Activated CD8-positive, alpha-beta memory T cell treated with anti-CD3 and anti-CD28 coated beads, Interleukin-2, amount 10 ng/mL, durations not matched to agents 7 days and 5 days (primary cell): ENCODE data around the gene PPM1D. TPM values are rescaled to one million over a fixed set of nuclear protein-coding genes. Genes with fewer than 3 reads are reported as not detected.
"Not testable (repeated sequence)": the region's sequence is repeated elsewhere in the genome, so short reads cannot be mapped to it uniquely, and the experiment has no call there.

ENCODE experiments used
- ATAC-seq: fragments of 150-1000 bp; cut with Tn5 transposase; one replicate; pipeline ENCODE4 v1.10.0; 2021; ENCODE audit warnings: moderate library complexity
- CTCF ChIA-PET: fragments of 350-600 bp; sonication (Branson Sonifier 250); formaldehyde crosslinking; loops from one replicate; lab custom pipeline; 2021; ENCODE audit warnings: antibody characterized with exemption; lab: Charles Lee
- DNase-seq: peaks from one replicate; pipeline ENCODE4 v3.0.0-alpha.2; 2020
- H3K27ac Mint-ChIP-seq: one replicate; pipeline ENCODE4 v1.8.0; 2021; ENCODE audit warnings: mild to moderate bottlenecking, mixed read lengths
- H3K27me3 Mint-ChIP-seq: one replicate; pipeline ENCODE4 v1.8.0; 2021; ENCODE audit warnings: mixed read lengths
- H3K36me3 Mint-ChIP-seq: one replicate; pipeline ENCODE4 v1.8.0; 2021; ENCODE audit warnings: mild to moderate bottlenecking, mixed read lengths
- H3K4me1 Mint-ChIP-seq: one replicate; pipeline ENCODE4 v1.8.0; 2021; ENCODE audit warnings: mixed read lengths
- H3K4me3 Mint-ChIP-seq: one replicate; pipeline ENCODE4 v1.8.0; 2021; ENCODE audit warnings: mild to moderate bottlenecking, moderate library complexity, mixed read lengths
- H3K9me3 Mint-ChIP-seq: one replicate; pipeline ENCODE4 v1.8.0; 2022; ENCODE audit warnings: low read depth, mixed read lengths
- total RNA-seq, 2 experiments: library from RNA; stranded (reverse); gene quantifications; one replicate each; pipeline ENCODE4 v1.2.3, GENCODE V29; 2021

Gene PPM1D
- total RNA-seq, 2 experiments from 2014 or later: 20.3 to 22.6 TPM

DNA sequence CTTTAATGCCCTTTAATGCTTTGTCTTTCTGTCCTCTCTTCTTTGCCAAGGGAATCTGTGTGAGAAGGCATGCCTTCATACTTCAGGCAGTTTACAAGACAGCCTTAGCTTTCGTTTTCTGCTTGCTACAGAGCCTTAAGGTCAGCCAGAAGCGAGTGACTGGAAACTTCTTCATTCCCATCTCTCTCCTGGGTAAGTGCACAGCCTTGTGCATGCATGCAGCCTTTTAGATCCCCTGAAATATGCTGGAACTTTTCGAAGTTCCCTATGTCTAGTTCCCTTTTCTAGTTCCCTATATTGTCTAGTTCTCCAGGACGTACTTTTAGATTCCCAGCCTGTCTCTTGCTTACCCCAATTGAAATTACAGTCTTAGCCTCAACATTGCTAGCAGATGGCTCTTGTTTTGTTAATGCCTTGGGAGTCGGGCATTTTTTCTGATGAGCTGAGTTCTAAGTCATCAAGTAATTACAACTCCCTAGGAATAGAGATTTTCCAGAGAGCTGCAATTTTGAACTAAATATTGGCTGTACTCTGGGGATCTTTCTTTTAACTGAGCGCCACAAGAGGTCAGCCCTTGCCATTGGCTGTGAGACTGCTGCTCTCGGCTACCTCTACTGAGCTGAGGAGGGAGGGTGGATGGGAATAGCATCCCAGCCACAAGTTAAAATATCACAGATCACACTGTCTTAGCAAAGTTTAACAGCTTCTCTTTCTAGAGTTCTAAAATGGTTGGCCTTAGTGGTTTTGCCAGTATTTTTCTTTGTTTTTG lies 22.7 kb upstream of the PPM1D start:
- H3K27me3 Mint-ChIP-seq: peaks cover 13% of the 10 kb centered on the region
- peak overlapping the region; percentile 73 for H3K4me3 Mint-ChIP-seq
- H3K9me3 Mint-ChIP-seq: no peaks in the 10 kb centered on the region
- H3K4me1 Mint-ChIP-seq: peaks cover 9% of the 10 kb centered on the region
- peak overlapping the region; percentile 69 for H3K27ac Mint-ChIP-seq
- no peaks in the 10 kb centered on the region for H3K36me3 Mint-ChIP-seq
- CTCF ChIA-PET: interaction anchor here (0.6 to 3.5 kb wide), 9 partner anchors 8 to 206 kb away, joined by 3 to 18 read pairs (median 4); partner anchors contain the start of gene PPM1D
- ATAC-seq: peak; percentile 68
- DNase-seq: no peak

DNA sequence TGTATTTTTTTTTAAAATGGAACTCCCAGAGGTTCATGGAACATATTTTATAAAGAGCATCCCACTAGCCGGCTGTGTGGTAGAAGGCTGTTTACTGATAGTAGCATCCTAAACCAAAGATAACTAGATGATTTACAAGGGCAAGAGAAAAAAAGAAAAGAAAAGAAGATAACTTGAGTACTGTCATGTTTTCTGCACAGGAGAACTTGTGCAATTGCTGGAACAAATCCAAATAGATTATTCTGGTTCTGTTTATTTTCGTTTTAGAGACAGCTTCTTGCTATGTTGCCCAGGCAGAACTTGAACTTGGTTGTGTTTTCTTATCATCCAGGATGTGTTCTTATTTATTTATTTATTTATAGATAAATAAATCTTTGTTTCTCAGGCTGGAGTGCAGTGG lies 20.9 kb upstream of the PPM1D start:
- H3K36me3 Mint-ChIP-seq: no peaks in the 10 kb centered on the region
- no peak overlapping the region for H3K4me3 Mint-ChIP-seq
- ATAC-seq (no peak), DNase-seq (no peak)
- H3K4me1 Mint-ChIP-seq: peaks cover 9% of the 10 kb centered on the region
- no peaks in the 10 kb centered on the region for H3K9me3 Mint-ChIP-seq
- H3K27ac Mint-ChIP-seq: no peak overlapping the region
- CTCF ChIA-PET: interaction anchor here (1.1 to 3.5 kb wide), 3 partner anchors 9 to 20 kb away, joined by 3 to 18 read pairs (median 4); partner anchors contain the start of gene PPM1D
- H3K27me3 Mint-ChIP-seq: peaks cover 7% of the 10 kb centered on the region

DNA sequence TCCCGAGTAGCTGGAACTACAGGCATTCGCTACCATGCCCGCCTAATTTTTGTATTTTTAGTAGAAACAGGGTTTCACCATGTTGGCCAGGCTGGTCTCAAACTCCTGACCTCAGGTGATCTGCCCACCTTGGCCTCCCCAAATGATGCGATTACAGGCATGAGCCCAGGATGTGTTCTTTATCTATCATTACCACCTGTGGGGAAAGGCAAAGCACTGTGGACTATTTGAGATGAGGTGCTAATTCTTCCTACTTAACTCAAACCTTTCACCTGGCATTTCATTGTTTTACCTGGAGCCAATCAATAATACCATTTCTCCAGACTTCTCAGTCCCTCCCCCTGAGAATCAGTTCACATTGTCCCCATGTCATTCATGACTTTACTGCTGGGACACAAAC lies 20.4 kb upstream of the PPM1D start:
- H3K4me1 Mint-ChIP-seq: peaks cover 9% of the 10 kb centered on the region
- CTCF ChIA-PET: interaction anchor here (1.1 to 1.2 kb wide), 2 partner anchors 10 to 17 kb away, joined by 3 to 4 read pairs; no protein-coding TSS in a partner anchor
- ATAC-seq (no peak), DNase-seq (no peak)
- H3K36me3 Mint-ChIP-seq: no peaks in the 10 kb centered on the region
- H3K27ac Mint-ChIP-seq: no peak overlapping the region
- no peaks in the 10 kb centered on the region for H3K9me3 Mint-ChIP-seq
- no peak overlapping the region for H3K4me3 Mint-ChIP-seq
- H3K27me3 Mint-ChIP-seq: peaks cover 6% of the 10 kb centered on the region

DNA sequence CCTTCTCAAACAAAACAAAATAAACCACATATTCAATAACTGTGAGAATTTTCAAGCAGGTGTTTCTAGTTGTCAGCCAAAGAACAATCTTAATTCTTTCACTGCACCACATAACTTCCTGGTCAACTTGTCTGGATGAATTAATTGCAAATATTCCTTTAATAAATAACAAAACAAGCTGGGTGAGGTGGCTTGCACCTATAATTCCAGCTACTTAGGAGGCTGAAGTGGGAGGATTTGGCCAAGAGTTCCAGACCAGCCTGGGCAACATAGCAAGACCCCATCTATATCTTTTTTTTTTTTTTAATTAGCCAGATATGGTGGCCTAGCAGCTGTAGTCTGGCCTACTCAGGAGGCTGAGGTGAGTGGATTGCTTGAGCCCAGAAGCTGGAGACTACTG lies 17.0 kb upstream of the PPM1D start:
- Mint-ChIP-seq H3K4me3 (no peak overlapping the region), H3K27me3 (no peaks in the 10 kb centered on the region), H3K27ac (no peak overlapping the region), H3K36me3 (no peaks in the 10 kb centered on the region), H3K9me3 (no peaks in the 10 kb centered on the region), H3K4me1 (no peaks in the 10 kb centered on the region)
- ATAC-seq (no peak), DNase-seq (no peak)
- CTCF ChIA-PET: interaction anchor here (1.4 to 1.9 kb wide), 2 partner anchors 13 to 17 kb away, joined by 3 to 6 read pairs; partner anchors contain the start of gene PPM1D

DNA sequence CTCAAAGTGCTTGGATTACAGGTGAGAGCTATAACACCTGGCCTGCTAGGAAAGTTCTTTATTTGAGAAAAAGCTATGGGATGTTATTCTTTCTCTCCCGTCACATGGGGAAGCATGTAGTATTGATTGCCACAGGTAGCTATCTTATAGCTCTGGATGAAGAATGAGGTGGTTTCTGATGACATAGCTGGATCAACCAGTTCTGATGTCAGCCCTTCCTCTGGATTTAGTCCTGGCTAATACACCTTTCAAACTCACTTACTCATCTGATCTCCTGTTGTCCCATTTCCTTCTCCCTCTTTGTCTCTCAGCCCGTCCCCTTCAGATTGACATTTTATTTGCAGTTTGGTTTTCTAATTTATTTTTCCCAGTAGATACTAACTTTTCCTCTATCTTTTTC lies 14.1 kb upstream of the PPM1D start:
- Mint-ChIP-seq H3K9me3 (no peaks in the 10 kb centered on the region), H3K4me1 (no peaks in the 10 kb centered on the region), H3K27me3 (peaks cover 4% of the 10 kb centered on the region), H3K27ac (no peak overlapping the region), H3K4me3 (no peak overlapping the region), H3K36me3 (no peaks in the 10 kb centered on the region)
- CTCF ChIA-PET: interaction anchor here (1.0 kb wide), 1 partner anchor 52 kb away, joined by 3 read pairs; no protein-coding TSS in a partner anchor
- ATAC-seq (no peak), DNase-seq (no peak)

DNA sequence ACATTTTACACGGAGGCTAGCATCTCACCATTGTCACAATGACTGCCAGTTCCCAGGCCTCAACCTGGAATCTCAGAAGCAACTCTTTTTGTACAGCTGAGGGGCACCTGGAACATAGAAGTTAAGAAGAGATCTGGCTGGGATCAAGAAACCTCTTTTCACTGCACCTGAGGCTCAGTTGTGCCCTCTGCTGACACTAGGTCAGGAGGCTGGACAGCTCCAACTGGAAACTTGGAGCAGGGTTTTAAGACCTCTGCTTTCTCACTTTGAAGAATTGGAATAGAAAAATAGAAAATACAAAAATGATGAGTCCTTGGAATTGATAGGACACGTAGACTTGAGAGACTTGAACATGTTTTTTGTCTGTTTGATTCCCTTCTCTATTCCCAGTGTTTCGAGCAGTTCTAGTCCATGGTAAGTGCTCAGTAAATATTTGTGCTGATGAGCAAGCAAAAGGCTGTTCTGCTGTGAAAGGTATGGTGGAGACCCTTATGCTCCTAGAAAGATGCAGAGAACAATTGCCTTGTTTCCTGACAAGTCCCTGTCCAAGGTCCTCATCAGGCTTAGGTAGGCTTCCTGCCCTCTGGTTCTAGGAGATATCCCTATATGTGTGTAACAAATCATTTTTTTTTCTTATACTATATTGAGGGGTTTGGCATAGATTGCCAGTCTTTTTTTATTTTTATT lies 13.6 kb upstream of the PPM1D start:
- H3K9me3 Mint-ChIP-seq: no peaks in the 10 kb centered on the region
- peaks cover 4% of the 10 kb centered on the region for H3K27me3 Mint-ChIP-seq
- H3K4me3 Mint-ChIP-seq: no peak overlapping the region
- no peak overlapping the region for H3K27ac Mint-ChIP-seq
- DNase-seq (no peak), ATAC-seq (no peak)
- no peaks in the 10 kb centered on the region for H3K36me3 Mint-ChIP-seq
- H3K4me1 Mint-ChIP-seq: no peaks in the 10 kb centered on the region
- CTCF ChIA-PET: interaction anchor here (1.0 kb wide), 1 partner anchor 52 kb away, joined by 3 read pairs; no protein-coding TSS in a partner anchor

DNA sequence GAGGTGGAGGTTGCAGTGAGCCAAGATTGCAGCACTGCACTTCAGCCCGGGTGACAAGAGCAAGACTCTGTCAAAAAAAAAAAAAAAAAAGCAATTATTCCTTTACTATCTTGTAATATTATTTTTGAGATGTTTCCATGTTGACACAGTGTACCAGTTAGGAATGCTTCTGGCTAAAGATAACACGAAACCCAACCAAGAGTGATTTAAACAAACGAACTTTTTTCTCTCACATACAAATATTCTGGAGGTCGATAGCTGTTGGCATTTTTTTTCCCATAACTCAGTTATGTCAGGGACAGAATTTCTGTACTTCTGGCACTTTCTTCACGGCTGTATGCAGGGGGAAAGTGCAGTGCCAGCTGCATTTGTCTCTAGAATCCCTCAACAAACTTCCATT lies 9.9 kb upstream of the PPM1D start:
- peaks cover 7% of the 10 kb centered on the region for H3K27me3 Mint-ChIP-seq
- H3K4me3 Mint-ChIP-seq: no peak overlapping the region
- H3K9me3 Mint-ChIP-seq: no peaks in the 10 kb centered on the region
- DNase-seq: no peak
- CTCF ChIA-PET: interaction anchor here (1.5 kb wide), 1 partner anchor 19 kb away, joined by 6 read pairs; no protein-coding TSS in a partner anchor
- no peaks in the 10 kb centered on the region for H3K36me3 Mint-ChIP-seq
- ATAC-seq: no peak
- no peaks in the 10 kb centered on the region for H3K4me1 Mint-ChIP-seq
- no peak overlapping the region for H3K27ac Mint-ChIP-seq

DNA sequence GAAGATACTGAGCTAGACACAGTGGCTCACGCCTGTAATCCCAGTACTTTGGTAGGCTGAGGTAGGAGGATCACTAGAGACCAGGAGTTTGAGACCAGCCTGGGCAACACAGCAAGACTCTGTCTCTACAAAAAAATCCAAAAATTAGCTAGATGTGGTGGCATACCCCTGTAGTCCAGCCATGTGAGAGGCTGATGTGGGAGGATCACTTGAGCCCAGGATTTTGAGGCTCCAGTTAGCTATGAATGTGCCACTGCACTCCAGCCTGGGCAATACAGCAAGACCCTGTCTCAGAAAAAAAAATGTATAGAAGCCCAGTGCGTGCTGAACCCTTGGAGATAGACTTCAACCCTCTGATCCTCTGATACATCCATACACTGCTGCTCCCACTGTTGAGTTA lies 7.2 kb upstream of the PPM1D start:
- no peak overlapping the region for H3K27ac Mint-ChIP-seq
- peaks cover under 1% of the 10 kb centered on the region for H3K4me1 Mint-ChIP-seq
- ATAC-seq (no peak), DNase-seq (no peak)
- no peak overlapping the region for H3K4me3 Mint-ChIP-seq
- CTCF ChIA-PET: no interaction called here
- H3K36me3 Mint-ChIP-seq: no peaks in the 10 kb centered on the region
- no peaks in the 10 kb centered on the region for H3K9me3 Mint-ChIP-seq
- peaks cover 7% of the 10 kb centered on the region for H3K27me3 Mint-ChIP-seq

DNA sequence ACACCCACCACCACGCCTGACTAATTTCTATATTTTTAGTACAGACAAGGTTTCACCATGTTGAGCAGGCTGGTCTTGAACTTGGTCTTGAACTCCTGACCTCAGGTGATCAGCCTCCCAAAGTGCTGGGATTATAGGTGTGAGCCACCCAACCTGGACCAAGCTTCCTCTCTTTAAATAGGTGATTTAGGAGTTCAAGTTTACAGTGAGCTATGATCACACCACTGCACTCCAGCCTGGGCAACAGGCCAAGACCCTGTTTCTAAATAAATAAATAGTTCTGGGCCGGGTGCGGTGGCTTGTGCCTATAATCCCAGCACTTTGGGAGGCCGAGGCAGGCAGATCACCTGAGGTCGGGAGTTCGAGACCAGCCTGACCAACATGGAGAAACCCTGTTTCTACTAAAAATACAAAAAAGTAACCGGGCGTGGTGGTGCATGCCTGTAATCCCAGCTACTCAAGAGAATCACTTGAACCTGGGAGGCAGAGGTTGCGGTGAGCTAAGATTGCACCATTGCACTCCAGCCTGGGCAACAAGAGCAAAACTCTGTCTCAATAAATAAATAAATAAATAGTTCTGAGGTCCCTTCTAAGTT lies 6.5 kb upstream of the PPM1D start:
- H3K4me3 Mint-ChIP-seq, H3K27me3 Mint-ChIP-seq, H3K27ac Mint-ChIP-seq, DNase-seq, H3K36me3 Mint-ChIP-seq, H3K9me3 Mint-ChIP-seq, H3K4me1 Mint-ChIP-seq, ATAC-seq: not testable (repeated sequence)
- CTCF ChIA-PET: interaction anchor here (1.2 kb wide), 1 partner anchor 62 kb away, joined by 3 read pairs; no protein-coding TSS in a partner anchor

DNA sequence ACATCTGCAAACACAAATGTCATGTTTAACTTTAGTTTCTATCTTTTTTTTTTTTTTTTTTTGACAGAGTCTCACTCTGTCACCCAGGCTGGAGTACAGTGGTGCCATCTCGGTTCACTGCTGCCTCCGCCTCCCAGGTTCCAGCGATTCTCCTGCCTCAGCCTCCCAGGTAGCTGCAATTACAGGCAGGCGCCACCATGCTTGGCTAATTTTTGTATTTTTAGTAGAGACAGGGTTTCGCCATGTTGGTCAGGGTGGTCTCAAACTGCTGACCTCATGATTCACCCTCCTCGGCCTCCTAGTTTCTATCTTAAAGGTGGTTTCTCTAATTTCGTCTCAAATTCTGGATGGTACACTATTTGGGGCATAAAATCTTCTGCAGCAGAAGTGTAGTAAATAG lies 5.8 kb upstream of the PPM1D start:
- ATAC-seq, H3K36me3 Mint-ChIP-seq, H3K27me3 Mint-ChIP-seq, H3K9me3 Mint-ChIP-seq, DNase-seq, H3K4me3 Mint-ChIP-seq, H3K27ac Mint-ChIP-seq: not testable (repeated sequence)
- H3K4me1 Mint-ChIP-seq: peaks cover 13% of the 10 kb centered on the region
- CTCF ChIA-PET: interaction anchor here (1.2 kb wide), 1 partner anchor 61 kb away, joined by 3 read pairs; no protein-coding TSS in a partner anchor

DNA sequence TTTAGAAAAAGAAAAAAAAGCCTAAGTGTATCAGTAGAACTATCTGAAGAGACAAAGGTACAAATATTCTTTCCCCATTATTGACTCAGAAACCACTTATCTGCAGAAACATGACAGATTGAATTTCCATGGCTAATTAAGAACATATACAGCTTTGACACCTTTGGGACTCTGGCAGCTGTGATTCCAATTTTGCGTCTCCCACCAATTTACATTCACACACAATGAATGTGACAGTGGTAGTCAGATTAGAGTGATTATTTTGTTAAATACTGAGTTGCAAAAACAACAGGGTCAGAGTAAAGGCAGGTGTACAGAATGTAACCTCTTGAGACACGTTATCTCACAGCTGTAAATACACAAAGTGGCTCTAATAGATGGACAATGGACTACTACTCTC lies 5.3 kb upstream of the PPM1D start:
- DNase-seq: no peak
- no peaks in the 10 kb centered on the region for H3K9me3 Mint-ChIP-seq
- ATAC-seq: no peak
- H3K27me3 Mint-ChIP-seq: peaks cover 7% of the 10 kb centered on the region
- no peak overlapping the region for H3K27ac Mint-ChIP-seq
- CTCF ChIA-PET: interaction anchor here (1.2 kb wide), 1 partner anchor 61 kb away, joined by 3 read pairs; no protein-coding TSS in a partner anchor
- no peaks in the 10 kb centered on the region for H3K36me3 Mint-ChIP-seq
- H3K4me3 Mint-ChIP-seq: no peak overlapping the region
- peaks cover 13% of the 10 kb centered on the region for H3K4me1 Mint-ChIP-seq

DNA sequence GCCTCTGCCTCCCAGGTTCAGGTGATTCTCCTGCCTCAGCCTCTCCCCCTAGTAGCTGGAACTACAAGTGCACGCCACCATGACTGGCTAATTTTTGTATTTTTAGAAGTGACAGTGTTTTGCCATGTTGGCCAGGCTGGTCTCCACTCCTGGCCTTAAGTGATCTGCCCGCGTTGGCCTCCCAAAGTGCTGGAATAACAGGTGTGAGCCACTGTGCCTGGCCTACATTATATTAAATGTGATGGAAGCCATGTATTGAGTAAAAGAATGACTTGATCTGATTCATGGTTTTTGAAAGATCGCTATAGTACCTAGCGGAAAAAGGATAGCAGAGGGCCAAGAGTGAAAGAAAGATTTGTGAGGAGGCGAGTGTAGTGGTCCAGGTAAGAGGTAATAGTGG lies 2.7 kb upstream of the PPM1D start:
- ATAC-seq: no peak
- H3K27ac Mint-ChIP-seq: no peak overlapping the region
- no peak overlapping the region for H3K4me3 Mint-ChIP-seq
- H3K9me3 Mint-ChIP-seq: no peaks in the 10 kb centered on the region
- H3K27me3 Mint-ChIP-seq: peaks cover 3% of the 10 kb centered on the region
- H3K36me3 Mint-ChIP-seq: peaks cover 2% of the 10 kb centered on the region
- H3K4me1 Mint-ChIP-seq: peaks cover 16% of the 10 kb centered on the region
- CTCF ChIA-PET: interaction anchor here (0.6 to 1.5 kb wide), 2 partner anchors 18 to 109 kb away, joined by 3 to 4 read pairs; no protein-coding TSS in a partner anchor
- no peak for DNase-seq
